GM12892 (cell line): ENCODE results near the gene TMUB1.

Experiments
- DNase-seq: peaks from one replicate; pipeline ENCODE4 v3.0.0; 2011; ENCODE audit not compliant: insufficient read length
- FAIRE-seq: peaks from 2 replicates; lab custom pipeline; 2011; peaks lifted over from hg19 to GRCh38; lab: Jason Lieb, UNC
- POLR2A ChIP-seq: IDR thresholded peaks from 2 replicates; pipeline ENCODE4 v1.6.1; 2011; ENCODE audit warnings: low read depth, low read length, control low read depth
- POLR2AphosphoS5 ChIP-seq: IDR thresholded peaks from 2 replicates; pipeline ENCODE4 v1.6.1; 2011; ENCODE audit warnings: low read depth, low read length, control low read depth
- TAF1 ChIP-seq: IDR thresholded peaks from 2 replicates; pipeline ENCODE4 v1.6.1; 2011; ENCODE audit warnings: low read depth, mild to moderate bottlenecking, control low read depth, low read length, borderline replicate concordance

Gene TMUB1

DNA sequence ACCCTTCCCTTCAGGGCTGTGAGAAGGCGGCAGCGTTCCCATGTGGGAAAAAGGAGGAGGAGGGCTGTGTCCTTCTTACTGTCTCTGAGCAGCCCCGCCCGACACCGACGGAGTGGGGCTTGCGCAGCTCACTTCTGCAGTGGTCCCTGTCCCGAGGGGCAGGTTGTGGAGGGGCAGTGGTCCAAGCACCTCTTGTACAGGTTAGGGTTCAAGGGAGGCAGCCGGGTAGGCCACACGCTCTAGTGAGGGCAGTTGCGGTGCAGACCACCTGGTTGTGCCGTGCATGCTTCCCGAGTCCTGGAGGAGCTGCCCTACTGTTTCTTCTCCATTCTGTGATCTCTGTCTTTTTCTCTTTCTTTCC lies 35.7 kb upstream of the TMUB1 start:
- no peak for FAIRE-seq
- TF ChIP-seq POLR2AphosphoS5: no peak
- no peak for TF ChIP-seq POLR2A
- TF ChIP-seq TAF1: no peak

DNA sequence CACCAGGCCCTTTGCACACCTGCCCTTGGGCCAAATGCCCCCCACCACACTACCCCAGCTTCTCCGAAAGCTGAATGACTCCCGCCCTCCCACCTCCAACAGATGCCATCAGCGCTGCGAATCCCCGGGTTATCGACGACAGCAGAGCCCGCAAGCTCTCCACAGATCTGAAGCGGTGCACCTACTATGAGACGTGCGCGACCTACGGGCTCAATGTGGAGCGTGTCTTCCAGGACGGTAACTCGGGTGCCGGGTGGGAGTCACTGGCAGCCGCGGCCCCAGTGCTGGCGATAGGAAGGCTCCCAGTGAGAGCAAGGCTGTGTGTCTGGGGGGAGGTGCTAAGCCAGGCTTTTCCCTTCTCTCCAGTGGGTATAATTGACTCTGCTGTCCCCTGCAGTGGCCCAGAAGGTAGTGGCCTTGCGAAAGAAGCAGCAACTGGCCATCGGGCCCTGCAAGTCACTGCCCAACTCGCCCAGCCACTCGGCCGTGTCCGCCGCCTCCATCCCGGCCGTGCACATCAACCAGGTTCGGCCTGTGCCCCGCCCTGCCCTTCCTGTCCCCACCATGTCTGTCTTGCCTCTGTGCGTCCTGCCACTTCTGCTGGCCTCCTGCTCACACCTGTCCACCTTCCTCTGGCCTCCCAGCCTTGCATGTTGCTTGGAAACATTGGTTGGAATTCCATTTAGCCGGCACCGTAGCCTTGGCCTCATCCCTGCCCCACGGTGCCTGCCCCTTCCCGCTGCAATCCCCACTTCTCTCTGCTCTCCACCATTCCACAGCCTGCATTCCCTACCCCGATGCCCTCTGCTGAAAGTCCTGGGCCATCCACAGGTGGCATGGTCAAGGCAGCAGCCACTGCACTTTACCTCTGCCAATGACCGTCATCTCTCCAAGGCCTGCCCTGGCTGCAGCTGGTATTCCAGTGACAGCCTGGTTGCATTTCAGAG lies 35.1 kb upstream of the TMUB1 start:
- FAIRE-seq (no peak), DNase-seq (no peak)
- no peak for TF ChIP-seq POLR2A
- TF ChIP-seq POLR2AphosphoS5: no peak
- TF ChIP-seq TAF1: no peak

More for the DNA sequence above, 35.7 kb upstream of the TMUB1 start:
- DNase-seq: no peak

DNA sequence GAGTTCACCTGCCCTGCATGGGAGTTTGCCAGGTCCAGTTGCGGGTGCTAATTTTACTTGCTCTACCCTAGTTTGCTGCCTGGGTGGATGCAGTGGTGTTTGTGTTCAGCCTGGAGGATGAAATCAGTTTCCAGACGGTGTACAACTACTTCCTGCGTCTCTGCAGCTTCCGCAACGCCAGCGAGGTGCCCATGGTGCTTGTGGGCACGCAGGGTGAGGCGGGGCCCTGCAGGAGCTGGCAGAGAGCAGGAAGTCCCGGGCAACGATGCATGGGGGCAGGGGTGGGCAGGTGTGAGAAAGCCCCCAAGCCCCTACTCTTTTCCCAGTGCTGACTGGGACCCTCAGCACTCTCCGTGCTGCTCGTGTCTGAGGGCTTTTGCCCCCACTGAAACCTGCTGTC lies 34.3 kb upstream of the TMUB1 start:
- no peak for FAIRE-seq
- TF ChIP-seq POLR2AphosphoS5 (no peak), TAF1 (no peak), POLR2A (no peak)
- DNase-seq: no peak

DNA sequence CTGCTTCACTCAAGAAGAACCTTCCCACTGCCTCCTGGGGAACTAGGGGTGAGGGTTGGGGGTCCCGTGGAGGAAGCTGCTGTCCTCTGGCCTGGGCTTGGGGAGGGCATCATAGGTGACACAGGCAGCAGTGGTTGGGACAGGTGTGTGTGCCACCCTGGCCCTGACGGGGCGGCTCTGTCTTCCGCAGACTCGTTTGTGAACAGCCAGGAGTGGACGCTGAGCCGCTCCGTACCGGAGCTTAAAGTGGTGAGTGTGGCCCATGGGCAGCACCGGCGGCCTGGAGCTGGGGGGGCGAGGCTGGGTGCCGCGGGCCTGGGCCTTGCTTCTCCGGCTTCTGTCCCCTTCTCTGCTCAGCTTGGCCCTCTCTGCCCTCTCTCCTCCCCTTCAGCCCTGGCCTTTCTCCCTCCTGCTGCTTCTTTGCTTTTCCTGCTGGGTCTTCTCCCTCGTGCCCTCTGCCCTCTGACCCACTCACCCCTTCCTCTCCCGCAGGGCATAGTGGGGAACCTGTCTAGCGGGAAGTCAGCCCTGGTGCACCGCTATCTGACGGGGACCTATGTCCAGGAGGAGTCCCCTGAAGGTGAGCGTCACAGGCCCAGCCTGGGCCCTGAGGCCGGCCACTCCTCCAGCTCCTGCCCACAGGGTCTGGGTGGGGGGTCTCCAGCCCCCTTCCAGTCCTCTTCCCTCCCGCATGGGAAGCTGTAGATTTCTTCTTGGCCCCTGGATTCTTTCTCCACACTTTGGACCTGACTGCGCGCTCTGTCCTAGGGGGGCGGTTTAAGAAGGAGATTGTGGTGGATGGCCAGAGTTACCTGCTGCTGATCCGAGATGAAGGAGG lies 33.5 kb upstream of the TMUB1 start:
- TF ChIP-seq TAF1: no peak
- no peak for TF ChIP-seq POLR2AphosphoS5
- no peak for TF ChIP-seq POLR2A
- FAIRE-seq (no peak), DNase-seq (no peak)

DNA sequence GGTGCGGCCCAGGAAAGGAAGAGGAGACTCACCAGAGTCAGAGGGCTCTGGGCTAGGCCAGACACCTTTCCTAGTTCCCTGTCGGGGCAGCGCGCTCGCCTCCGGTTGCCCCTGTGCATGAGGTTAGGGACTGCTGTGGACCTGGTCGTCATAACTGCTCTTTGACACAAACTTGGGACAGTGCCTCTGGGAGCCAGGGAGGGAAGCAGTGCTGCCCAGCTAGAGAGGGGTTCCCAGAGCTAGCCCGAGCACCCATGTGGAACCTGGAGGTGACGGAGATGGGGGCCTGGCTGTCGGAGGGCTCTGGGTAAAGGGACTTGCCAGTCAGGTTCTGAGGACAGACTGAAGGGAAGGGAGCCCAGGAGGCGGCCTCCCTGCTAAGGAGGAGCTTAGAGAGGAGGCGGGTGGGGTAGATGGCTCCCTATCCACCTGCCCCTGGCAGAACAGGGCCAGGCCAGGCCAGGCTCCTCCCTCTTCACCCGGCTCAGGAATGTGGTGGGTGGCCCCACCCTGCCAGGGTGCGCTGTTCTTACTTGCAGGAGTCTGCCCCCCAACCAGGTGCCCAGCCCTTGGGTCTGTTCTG lies 32.6 kb upstream of the TMUB1 start:
- FAIRE-seq (no peak), DNase-seq (no peak)
- TF ChIP-seq TAF1 (no peak), POLR2AphosphoS5 (no peak), POLR2A (no peak)

DNA sequence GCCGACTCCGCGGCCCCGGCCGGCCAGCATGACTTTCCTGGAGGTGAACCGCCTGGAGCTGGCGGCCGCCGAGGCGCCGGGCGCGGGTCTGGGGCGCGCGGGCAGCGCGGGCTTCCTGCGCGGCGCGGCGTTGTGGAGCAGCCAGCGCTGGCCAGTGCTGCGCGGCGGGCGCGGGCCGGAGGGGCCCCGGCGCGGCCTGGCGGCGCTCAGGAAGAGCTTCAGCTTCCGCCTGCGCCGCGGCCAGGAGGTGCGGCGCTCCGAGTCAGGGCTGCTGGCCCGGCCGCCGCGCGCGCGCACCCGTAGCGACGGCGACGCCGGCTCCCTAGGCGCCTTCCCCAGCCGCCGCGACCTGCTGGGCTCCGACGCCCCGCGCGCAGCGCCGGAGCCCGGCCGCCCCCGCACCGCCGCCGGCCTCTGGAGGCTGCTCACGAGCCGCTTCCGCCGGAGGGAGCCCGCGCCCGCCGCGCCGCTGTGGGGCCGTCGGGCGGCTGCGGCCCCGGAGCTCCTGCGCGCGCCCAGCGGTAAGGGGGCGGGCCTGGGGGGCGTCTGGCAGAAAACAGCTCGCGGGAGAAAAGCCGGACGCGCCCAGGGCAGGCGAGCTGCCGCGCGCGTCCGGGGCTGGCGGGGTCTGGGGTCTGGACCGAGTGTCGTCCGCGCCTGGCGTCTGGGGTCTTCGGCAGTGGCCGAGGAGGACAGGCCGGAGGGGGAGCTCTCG lies 32.0 kb upstream of the TMUB1 start:
- DNase-seq: peak; percentile 60
- TF ChIP-seq POLR2AphosphoS5: no peak
- TF ChIP-seq POLR2A: no peak
- no peak for TF ChIP-seq TAF1

DNA sequence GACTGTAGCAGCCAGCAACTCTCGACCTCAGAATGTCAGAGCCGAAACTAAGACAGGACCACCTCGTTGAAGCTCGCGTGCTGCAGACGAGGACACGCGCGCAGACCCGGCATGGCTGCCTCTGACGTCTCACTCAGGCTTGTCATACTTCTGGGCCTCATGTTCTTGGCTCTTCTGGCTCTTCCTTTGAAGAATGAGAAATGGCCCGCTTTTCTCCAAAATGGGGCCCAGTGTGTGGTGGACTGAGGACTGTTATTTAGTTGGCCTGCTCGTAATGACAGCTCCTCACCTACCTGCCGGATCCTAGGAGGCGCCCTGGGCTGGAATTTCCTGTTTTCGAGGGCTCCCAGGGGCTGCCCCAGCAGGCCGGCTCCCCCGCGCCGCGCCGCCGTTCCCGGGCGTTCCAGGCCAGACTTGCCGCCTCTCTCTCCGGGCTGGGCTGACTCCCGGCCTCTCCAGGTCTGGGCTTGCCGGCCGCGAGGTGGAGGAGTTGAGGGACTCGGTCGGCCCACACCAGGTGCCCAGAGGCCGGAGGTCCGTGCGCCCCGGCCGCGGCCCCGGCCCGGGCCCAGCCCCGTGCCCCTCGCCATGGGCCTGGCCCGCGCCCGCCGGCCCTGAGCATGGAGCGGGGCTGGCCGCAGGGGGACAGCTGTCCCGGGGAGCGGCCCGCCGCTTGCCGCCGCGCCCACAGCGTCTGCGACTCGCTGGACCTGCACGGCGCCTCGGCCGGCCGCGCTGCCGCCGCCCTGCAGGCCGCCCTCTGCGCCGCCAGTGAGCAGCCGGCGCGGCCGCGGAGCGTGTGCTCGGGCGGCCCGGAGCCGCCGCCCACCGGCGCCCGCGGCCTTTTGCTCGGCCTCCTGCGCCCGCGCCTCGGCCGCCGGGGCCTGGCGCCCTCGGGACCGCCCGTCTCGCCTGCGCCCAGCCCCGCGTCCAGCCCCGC lies 31.1 kb upstream of the TMUB1 start:
- no peak for DNase-seq
- TF ChIP-seq TAF1 (no peak), POLR2AphosphoS5 (no peak), POLR2A (no peak)
- no peak for FAIRE-seq

More for the DNA sequence above, 32.0 kb upstream of the TMUB1 start:
- FAIRE-seq: no peak

DNA sequence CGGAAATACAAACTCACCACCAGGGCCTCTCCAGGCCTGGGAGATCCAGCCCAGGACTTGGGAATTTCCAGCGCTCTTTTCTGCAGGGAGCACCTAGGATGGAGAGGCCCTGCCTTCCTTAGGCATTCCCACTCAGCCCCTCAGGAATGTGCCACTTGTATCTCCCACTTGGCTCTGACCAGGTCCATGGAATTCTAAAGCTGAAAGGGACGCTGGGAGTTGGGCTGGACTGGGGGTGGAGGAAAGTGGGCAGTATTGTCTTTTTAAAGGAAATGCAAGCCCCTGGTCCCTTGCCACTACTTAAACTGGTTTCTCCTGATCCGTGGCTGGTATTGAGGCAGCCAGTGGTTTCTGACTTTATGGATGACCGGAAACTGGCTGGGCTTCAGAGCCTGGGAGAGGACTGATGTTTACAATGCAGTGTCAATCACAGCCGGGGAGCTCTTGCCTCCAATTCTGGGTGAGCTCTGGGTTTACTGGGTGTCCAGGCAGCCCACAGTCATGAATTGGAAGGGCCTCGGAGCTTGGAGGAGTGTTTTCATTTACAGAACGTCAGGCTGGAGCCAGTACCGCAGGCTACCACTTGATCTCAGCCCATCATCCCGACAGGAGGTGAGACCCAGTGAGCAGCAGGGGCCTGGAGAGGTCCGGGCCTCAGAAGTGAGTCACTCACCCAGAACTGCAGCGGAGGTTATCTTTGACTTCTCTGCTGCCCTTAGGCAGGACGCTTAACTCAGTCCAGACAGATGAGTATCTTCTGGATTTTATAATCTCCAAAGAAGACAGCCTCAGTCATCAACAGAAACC lies 30.3 kb upstream of the TMUB1 start:
- FAIRE-seq: no peak
- no peak for DNase-seq
- no peak for TF ChIP-seq POLR2AphosphoS5
- TF ChIP-seq POLR2A: no peak
- no peak for TF ChIP-seq TAF1

DNA sequence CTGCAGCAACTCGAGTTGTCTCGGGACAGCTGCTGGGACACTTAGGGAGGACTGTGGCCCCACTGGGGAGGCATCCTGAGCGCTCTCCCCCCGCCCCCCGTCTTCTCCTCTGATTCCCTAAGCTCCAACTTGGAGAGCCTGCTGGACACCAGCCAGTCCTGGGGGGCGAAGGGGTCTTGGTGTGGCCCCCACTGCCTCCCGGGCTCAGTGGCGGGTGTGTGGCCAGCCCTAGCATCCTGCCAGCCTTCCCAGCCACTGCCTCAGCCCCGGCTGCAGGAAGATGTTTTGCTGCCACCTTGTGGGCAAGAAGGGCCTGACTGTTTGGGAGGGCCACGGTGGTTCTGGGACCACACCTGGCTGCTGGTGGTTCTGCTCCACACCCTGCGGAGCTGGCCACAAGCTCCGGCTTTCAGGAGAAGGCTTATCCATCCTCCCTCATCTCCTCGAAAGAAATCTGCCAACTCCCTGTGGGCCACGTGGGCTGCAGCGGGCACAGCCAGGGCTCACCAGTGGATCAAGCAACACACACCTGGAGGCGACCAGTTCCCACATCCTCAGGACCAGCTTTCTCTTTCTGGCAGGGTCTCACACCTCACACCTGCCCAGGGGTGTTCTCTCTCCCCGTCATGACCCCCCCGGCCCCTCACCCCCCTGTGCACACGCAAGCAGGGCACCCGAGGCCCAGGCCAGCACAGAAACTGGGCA lies 27.8 kb upstream of the TMUB1 start:
- DNase-seq (peak; percentile 94), FAIRE-seq (peak; percentile 53)
- no peak for TF ChIP-seq POLR2AphosphoS5
- no peak for TF ChIP-seq POLR2A
- TF ChIP-seq TAF1: no peak
